GM19023 (cell line): ENCODE results near the gene SMYD3.

Experiments
- ATAC-seq: cut with Tn5 transposase; IDR thresholded peaks from one replicate; pipeline ENCODE4 v1.9.1; 2021; ENCODE audit warnings: mild to moderate bottlenecking, moderate library complexity; ENCODE audit not compliant: unreplicated experiment

SMYD3 gene

GRCh38 chr1:246182149-246182851 is 324.8 kb downstream of the SMYD3 start:
- no peak for ATAC-seq

- no peak for ATAC-seq
These were observed 325.8 kb downstream of the SMYD3 start for GRCh38 chr1:246181241-246181640.

GRCh38 chr1:246179401-246179800 is 327.7 kb downstream of the SMYD3 start:
- no peak for ATAC-seq

- no peak for ATAC-seq
These were observed 328.3 kb downstream of the SMYD3 start for GRCh38 chr1:246178717-246179311.

GRCh38 chr1:246176126-246177024 is 330.7 kb downstream of the SMYD3 start:
- no peak for ATAC-seq

- peak; percentile 64 for ATAC-seq
These were observed 336.4 kb downstream of the SMYD3 start for GRCh38 chr1:246170574-246171261.

GRCh38 chr1:246169486-246169885 is 337.6 kb downstream of the SMYD3 start:
- no peak for ATAC-seq

GRCh38 chr1:246169019-246169418 is 338.1 kb downstream of the SMYD3 start:
- ATAC-seq = no peak

GRCh38 chr1:246166841-246167240 is 340.2 kb downstream of the SMYD3 start:
- no peak for ATAC-seq

GRCh38 chr1:246165826-246166709 is 341.0 kb downstream of the SMYD3 start:
- no peak for ATAC-seq

- ATAC-seq = no peak
These were observed 342.3 kb downstream of the SMYD3 start for GRCh38 chr1:246164764-246165163.

- no peak for ATAC-seq
These were observed 344.5 kb downstream of the SMYD3 start for GRCh38 chr1:246162560-246162959.

GRCh38 chr1:246161626-246162025 is 345.5 kb downstream of the SMYD3 start:
- ATAC-seq = no peak

GRCh38 chr1:246160905-246161304 is 346.2 kb downstream of the SMYD3 start:
- no peak for ATAC-seq

GRCh38 chr1:246160374-246160773 is 346.7 kb downstream of the SMYD3 start:
- no peak for ATAC-seq

- ATAC-seq = no peak
These were observed 347.5 kb downstream of the SMYD3 start for GRCh38 chr1:246159279-246160227.

GRCh38 chr1:246158131-246158530 is 348.9 kb downstream of the SMYD3 start:
- ATAC-seq = no peak

GRCh38 chr1:246157516-246157915 is 349.6 kb downstream of the SMYD3 start:
- no peak for ATAC-seq

- ATAC-seq = no peak
These were observed 350.2 kb downstream of the SMYD3 start for GRCh38 chr1:246156847-246157246.
